GM12891 (cell line): ENCODE results near the gene ABHD1.
"Not testable (repeated sequence)": the region's sequence is repeated elsewhere in the genome, so short reads cannot be mapped to it uniquely, and the experiment has no call there.

ENCODE experiments used
- POLR2A ChIP-seq: IDR thresholded peaks from 2 replicates; pipeline ENCODE4 v1.6.1; 2011; ENCODE audit warnings: low read depth, low read length, control low read depth
- POLR2AphosphoS5 ChIP-seq: IDR thresholded peaks from 2 replicates; pipeline ENCODE4 v1.6.1; 2011; ENCODE audit warnings: low read depth, low read length, control low read depth
- SPI1 ChIP-seq: IDR thresholded peaks from 2 replicates; pipeline ENCODE4 v1.6.1; 2011; ENCODE audit warnings: low read depth, low read length, control low read depth

DNA sequence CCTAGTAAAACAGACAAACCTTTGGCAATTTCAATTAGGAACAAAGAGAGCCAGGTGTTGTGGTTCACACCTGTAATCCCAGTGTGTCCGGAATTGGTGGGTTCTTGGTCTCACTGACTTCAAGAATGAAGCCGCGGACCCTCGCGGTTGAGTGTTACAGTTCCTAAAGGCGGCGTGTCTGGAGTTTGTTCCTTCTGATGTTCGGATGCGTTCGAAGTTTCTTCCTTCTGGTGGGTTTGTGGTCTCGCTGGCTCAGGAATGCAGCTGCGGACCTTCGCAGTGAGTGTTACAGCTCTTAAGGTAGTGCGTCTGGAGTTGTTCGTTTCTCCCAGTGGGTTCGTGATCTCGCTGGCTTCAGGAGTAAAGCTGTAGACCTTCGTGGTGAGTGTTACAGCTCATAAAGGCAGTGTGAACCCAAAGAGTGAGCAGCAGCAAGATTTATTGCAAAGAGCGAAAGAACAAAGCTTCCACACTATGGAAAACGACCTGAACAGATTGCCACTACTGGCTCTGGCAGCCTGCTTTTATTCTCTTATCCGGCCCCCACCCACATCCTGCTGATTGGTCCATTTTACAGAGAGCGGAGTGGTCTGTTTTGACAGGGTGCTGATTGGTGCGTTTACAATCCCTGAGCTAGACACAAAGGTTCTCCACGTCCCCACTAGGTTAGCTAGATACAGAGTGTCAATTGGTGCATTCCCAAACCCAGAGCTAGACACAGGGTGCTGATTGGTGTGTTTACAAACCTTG is 12.8 kb upstream of the ABHD1 start:
- TF ChIP-seq SPI1, POLR2A, POLR2AphosphoS5: not testable (repeated sequence)
